MCF 10A (cell line): Measurements from ENCODE around the gene AGPS. TPM values are rescaled to one million over a fixed set of nuclear protein-coding genes. Genes with fewer than 3 reads are reported as not detected.
A peak's percentile ranks its signal among the peaks of the same experiment; 100 is the strongest.

Source experiments
- BruUV-seq: library from RNA; stranded (reverse); fragments of 400-500 nt; replicated peaks from 2 replicates; lab custom pipeline; 2021; lab: Mats Ljungman, UMichigan
- CTCF ChIA-PET: fragments of 300-600 bp; sonication (Branson Sonifier 250); formaldehyde crosslinking; extraction: SDS; loops from one replicate; lab custom pipeline; 2021; ENCODE audit warnings: antibody characterized with exemption, inconsistent platforms; lab: Yijun Ruan, JAX
- POLR2A ChIA-PET: fragments of 300-600, 350-650 bp; sonication (Branson Sonifier 250); formaldehyde crosslinking; extraction: SDS; loops from one replicate; lab custom pipeline; 2020; ENCODE audit warnings: antibody characterized with exemption, inconsistent platforms; lab: Yijun Ruan, JAX
- DNase-seq: peaks from one replicate; pipeline ENCODE4 v3.0.0-alpha.2; 2018; ENCODE audit not compliant: unreplicated experiment
- H3K27ac Mint-ChIP-seq: one replicate; pipeline ENCODE4 v1.8.0; 2022; ENCODE audit warnings: mild to moderate bottlenecking, low read depth, mixed read lengths; ENCODE audit not compliant: unreplicated experiment
- H3K27me3 Mint-ChIP-seq: one replicate; pipeline ENCODE4 v1.8.0; 2022; ENCODE audit warnings: mixed read lengths; ENCODE audit not compliant: insufficient read depth, unreplicated experiment
- H3K36me3 Mint-ChIP-seq: one replicate; pipeline ENCODE4 v1.8.0; 2022; ENCODE audit warnings: mild to moderate bottlenecking, moderate library complexity, mixed read lengths; ENCODE audit not compliant: insufficient read depth, unreplicated experiment
- H3K4me1 Mint-ChIP-seq: one replicate; pipeline ENCODE4 v1.8.0; 2022; ENCODE audit warnings: mixed read lengths; ENCODE audit not compliant: insufficient read depth, unreplicated experiment
- H3K4me3 Mint-ChIP-seq: one replicate; pipeline ENCODE4 v1.8.0; 2022; ENCODE audit warnings: mild to moderate bottlenecking, moderate library complexity, mixed read lengths; ENCODE audit not compliant: unreplicated experiment
- H3K9me3 Mint-ChIP-seq: one replicate; pipeline ENCODE4 v1.8.0; 2022; ENCODE audit warnings: mixed read lengths; ENCODE audit not compliant: unreplicated experiment
- intact Hi-C: fragments of 100-400 bp; cut with micrococcal nuclease; formaldehyde crosslinking; loops from 2 replicates; pipeline ENCODE4 v1.14.1; 2022
- total RNA-seq: library from RNA; stranded (reverse); gene quantifications from 2 replicates; pipeline ENCODE4 v1.2.3, GENCODE V29; 2022
- TF ChIP-seq, protein P1 (sequence below): fragments of 200-600 bp; IDR thresholded peaks from one replicate; pipeline ENCODE4 v1.8.0; 2022; ENCODE audit warnings: antibody characterized with exemption, mild to moderate bottlenecking; ENCODE audit not compliant: unreplicated experiment

Gene AGPS
- total RNA-seq, 1 experiment from 2014 or later = 49.5 TPM

DNA sequence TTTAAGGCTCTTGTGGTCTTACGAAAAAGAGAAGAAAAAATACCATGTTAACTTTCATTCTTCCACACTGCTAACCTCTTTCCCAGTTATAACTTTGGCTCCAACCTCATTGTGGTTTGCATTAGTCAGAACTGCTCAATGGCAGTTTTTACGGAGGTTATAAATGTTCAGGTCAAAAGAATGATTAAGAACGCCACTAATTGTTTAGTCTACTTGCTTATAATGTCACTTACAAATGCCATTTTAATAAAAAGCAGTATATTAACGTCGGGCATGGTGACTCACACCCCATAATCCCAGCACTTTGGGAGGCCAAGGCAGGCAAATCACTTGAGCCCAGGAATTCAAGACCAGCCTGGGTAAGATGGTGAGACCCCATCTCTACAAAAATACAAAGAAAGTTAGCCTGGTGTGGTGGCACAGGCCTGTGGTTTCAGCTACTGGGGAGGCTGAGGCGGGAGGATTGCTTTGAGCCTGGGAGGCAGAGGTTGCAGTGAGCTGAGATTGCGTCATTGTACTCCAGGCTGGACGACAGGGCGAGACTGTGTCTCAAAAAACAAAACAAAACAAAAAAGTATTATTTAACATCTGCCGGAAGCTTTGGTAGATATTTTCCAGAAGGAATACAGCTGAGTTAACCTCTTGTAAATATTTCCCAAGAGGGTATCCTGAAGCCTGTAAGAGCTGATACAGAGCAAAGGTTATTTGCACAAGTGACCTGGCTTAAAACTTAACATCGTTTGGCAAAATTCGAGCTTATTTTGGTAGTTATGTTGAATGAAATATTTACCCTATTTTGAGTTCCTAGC is 5.1 kb downstream of the AGPS start:
- ChIA-PET CTCF (interaction anchor here (0.6 to 1.5 kb wide), 4 partner anchors 19 to 351 kb away, joined by 4 to 12 read pairs (median 9); no protein-coding TSS in a partner anchor), POLR2A (interaction anchor here (0.6 to 1.1 kb wide), 7 partner anchors 10 to 134 kb away, joined by 3 to 6 read pairs (median 3); no protein-coding TSS in a partner anchor)
- Mint-ChIP-seq H3K27ac (peak overlapping the region; percentile 42), H3K9me3 (no peaks in the 10 kb centered on the region), H3K4me1 (peaks cover 47% of the 10 kb centered on the region), H3K36me3 (peaks cover 5% of the 10 kb centered on the region), H3K4me3 (peak overlapping the region; percentile 14), H3K27me3 (no peaks in the 10 kb centered on the region)
- TF ChIP-seq, protein P1, sequence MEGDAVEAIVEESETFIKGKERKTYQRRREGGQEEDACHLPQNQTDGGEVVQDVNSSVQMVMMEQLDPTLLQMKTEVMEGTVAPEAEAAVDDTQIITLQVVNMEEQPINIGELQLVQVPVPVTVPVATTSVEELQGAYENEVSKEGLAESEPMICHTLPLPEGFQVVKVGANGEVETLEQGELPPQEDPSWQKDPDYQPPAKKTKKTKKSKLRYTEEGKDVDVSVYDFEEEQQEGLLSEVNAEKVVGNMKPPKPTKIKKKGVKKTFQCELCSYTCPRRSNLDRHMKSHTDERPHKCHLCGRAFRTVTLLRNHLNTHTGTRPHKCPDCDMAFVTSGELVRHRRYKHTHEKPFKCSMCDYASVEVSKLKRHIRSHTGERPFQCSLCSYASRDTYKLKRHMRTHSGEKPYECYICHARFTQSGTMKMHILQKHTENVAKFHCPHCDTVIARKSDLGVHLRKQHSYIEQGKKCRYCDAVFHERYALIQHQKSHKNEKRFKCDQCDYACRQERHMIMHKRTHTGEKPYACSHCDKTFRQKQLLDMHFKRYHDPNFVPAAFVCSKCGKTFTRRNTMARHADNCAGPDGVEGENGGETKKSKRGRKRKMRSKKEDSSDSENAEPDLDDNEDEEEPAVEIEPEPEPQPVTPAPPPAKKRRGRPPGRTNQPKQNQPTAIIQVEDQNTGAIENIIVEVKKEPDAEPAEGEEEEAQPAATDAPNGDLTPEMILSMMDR = no peak
- peak; percentile 66 for DNase-seq
- BruUV-seq = no TSS peak
- intact Hi-C loops = no loop called here

DNA sequence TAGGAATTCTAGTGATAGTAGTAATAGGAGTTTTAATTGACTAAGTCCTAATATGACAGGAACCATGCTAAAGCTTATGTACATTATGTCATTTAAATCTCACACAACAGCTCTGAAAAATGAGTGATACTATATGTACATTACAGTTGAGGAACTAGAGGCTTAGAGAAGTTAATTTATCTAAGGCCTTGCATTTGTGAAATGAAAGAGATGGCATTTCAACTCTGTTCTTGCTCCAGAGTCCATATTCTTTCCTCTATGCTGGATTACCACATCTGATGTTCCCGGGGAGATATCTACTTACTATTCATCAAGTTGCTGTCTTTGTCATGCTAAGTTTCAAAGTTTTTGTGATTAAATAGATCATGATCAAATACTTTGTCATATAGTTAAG is 5.7 kb downstream of the AGPS start:
- ChIA-PET POLR2A (interaction anchor here (0.6 to 1.0 kb wide), 5 partner anchors 9 to 135 kb away, joined by 3 to 6 read pairs (median 3); no protein-coding TSS in a partner anchor), CTCF (interaction anchor here (0.6 to 1.5 kb wide), 4 partner anchors 18 to 350 kb away, joined by 4 to 12 read pairs (median 9); no protein-coding TSS in a partner anchor)
- Mint-ChIP-seq H3K36me3 (peaks cover 5% of the 10 kb centered on the region), H3K9me3 (no peaks in the 10 kb centered on the region), H3K4me3 (peak overlapping the region; percentile 14), H3K4me1 (peaks cover 49% of the 10 kb centered on the region), H3K27me3 (no peaks in the 10 kb centered on the region), H3K27ac (peak overlapping the region; percentile 42)
- intact Hi-C loops = no loop called here
- no TSS peak for BruUV-seq
- DNase-seq = no peak
- TF ChIP-seq, protein P1 = no peak

DNA sequence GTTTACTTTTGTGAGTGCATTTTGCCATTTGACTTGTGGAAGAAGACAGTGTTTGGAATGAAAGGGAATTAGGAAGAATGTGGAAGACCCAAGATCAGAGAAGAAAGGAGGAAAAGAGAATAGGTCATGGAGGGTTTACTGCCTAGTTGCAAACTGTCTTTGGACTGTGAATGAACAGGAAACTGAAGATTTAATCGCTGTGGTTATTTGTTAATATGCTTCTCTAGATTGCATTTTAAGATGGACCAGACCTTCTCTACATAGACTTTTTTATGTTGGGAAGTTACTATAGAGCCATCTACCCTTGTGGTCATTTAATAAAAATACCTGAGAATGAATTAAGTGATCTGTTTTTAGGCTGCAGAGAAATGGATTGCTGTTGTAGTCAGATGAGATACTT is 6.2 kb downstream of the AGPS start:
- TF ChIP-seq, protein P1 = no peak
- H3K9me3 Mint-ChIP-seq = no peaks in the 10 kb centered on the region
- BruUV-seq = no TSS peak
- H3K4me3 Mint-ChIP-seq = no peak overlapping the region
- peaks cover 5% of the 10 kb centered on the region for H3K36me3 Mint-ChIP-seq
- CTCF ChIA-PET = interaction anchor here (1.4 to 1.5 kb wide), 2 partner anchors 17 to 63 kb away, joined by 10 to 12 read pairs; no protein-coding TSS in a partner anchor
- no peak overlapping the region for H3K27ac Mint-ChIP-seq
- peaks cover 50% of the 10 kb centered on the region for H3K4me1 Mint-ChIP-seq
- no peaks in the 10 kb centered on the region for H3K27me3 Mint-ChIP-seq
- DNase-seq = no peak
- POLR2A ChIA-PET = interaction anchor here (1.0 kb wide), 1 partner anchor 135 kb away, joined by 3 read pairs; no protein-coding TSS in a partner anchor
- intact Hi-C loops = no loop called here

DNA sequence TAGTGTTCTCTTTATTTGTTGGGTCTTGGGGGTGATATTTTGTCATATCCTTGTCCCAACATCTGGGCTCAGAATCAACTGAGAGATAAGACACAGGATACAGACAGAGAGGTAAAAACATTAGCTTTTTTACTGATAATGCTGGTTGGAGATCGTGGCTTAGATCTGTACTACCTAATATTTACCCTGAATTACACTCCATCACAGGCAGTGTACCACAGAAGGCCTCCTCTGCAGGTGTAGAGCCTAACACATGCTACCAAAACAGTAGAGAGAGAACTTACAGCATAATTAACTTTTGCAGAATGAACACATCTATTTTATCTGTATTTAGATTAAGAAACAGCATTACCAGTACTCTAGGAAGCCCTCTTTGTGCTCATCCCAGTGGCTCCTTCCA is 6.8 kb downstream of the AGPS start:
- BruUV-seq = no TSS peak
- Mint-ChIP-seq H3K4me3 (no peak overlapping the region), H3K27me3 (no peaks in the 10 kb centered on the region), H3K36me3 (peaks cover 5% of the 10 kb centered on the region), H3K4me1 (peaks cover 51% of the 10 kb centered on the region), H3K9me3 (no peaks in the 10 kb centered on the region), H3K27ac (no peak overlapping the region)
- ChIA-PET CTCF (no interaction called here), POLR2A (no interaction called here)
- DNase-seq = no peak
- intact Hi-C loops = no loop called here
- TF ChIP-seq, protein P1 = no peak
